ENCODE measurements around the gene SIK3.

- TF ChIP-seq CTCF (IDR thresholded peaks at IDR 0.05): no peak
- no peak for TF ChIP-seq POLR2A (IDR thresholded peaks at IDR 0.05)
Observed at GRCh38 chr11:117092951-117093590, 5.2 kb downstream of the SIK3 start.

Data from heart left ventricle (tissue), 13 donors.